ENCODE data around the gene SETD5. TPM values are rescaled to one million over a fixed set of nuclear protein-coding genes. Genes with fewer than 3 reads are reported as not detected.

Gene SETD5
- total RNA-seq, 4 donors from 2014 or later = 84.0 to 158 (median 114) TPM

DNA sequence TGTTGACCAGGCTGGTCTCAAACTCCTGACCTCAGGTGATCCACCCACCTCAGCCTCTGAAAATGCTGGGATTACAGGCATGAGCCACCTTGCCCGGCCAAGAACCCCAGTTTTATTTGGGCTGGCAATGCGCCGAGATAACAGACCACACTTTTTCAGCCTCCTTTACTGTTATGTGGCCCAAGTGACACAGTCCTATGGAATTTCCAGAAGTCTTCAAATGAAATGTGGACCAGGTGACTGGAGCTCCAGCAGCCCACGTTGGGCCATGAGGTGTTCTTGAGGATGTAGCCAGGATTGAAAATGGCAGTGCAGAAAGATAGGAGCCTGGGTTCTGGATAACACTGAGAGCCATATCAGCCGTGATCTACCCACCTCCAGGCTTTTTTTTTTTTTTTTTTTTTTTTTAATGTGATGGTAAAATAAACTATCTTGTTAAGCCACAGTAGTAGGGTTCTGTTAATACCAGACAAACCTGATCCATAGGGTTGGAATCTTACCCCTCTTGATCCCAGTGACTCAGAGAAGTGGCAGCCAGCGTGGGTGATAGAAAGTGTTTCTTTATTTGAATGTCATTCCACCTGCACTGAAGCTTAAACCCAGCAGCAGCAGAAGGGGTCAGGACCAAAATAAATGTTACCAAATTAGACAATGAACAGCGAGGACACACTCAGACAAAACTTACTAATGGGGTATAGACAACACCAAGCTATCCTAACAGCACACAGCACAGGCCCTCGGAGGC lies 100.6 kb downstream of the SETD5 start:
- no peak overlapping the region for H3K27ac ChIP-seq
- H3K9me3 ChIP-seq = no peaks in the 10 kb centered on the region
- no peaks in the 10 kb centered on the region for H3K36me3 ChIP-seq
- 79 to 85% methylated on average over 7 to 8 of the region's 8 CpGs for WGBS, 2 donors
- H3K4me3 ChIP-seq (replicated peaks in 1 of 3) = no peak overlapping the region
- no peak for DNase-seq
- intact Hi-C loops (cut with DNase I) = no loop called here
- no peaks in the 10 kb centered on the region for H3K27me3 ChIP-seq
- TF ChIP-seq, protein P1, sequence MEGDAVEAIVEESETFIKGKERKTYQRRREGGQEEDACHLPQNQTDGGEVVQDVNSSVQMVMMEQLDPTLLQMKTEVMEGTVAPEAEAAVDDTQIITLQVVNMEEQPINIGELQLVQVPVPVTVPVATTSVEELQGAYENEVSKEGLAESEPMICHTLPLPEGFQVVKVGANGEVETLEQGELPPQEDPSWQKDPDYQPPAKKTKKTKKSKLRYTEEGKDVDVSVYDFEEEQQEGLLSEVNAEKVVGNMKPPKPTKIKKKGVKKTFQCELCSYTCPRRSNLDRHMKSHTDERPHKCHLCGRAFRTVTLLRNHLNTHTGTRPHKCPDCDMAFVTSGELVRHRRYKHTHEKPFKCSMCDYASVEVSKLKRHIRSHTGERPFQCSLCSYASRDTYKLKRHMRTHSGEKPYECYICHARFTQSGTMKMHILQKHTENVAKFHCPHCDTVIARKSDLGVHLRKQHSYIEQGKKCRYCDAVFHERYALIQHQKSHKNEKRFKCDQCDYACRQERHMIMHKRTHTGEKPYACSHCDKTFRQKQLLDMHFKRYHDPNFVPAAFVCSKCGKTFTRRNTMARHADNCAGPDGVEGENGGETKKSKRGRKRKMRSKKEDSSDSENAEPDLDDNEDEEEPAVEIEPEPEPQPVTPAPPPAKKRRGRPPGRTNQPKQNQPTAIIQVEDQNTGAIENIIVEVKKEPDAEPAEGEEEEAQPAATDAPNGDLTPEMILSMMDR (IDR thresholded peaks at IDR 0.05) = no peak
- TF ChIP-seq POLR2A (IDR thresholded peaks at IDR 0.05) = no peak
- H3K4me1 ChIP-seq = peaks cover 7 to 14% of the 10 kb centered on the region in 2 donors

DNA sequence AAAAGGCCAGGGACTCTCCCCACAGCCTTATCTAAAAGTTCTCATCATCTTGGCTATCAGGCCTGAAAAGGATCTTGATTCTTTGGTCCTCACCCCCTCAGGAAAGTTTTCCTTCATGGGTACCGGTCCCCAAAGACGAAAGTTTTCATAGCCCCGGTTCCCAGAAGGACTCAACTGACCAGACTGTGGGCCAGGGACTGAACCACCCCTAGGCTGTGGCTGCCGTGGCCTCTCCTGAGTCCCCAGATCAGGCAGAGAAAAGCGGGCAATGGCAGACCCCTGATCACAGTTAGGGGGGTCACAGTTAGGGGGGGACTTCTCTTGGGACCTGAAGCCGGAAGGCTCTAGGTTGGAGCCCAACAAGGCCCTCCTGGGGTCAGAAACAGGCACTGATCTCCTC lies 101.4 kb downstream of the SETD5 start:
- no peak overlapping the region for H3K27ac ChIP-seq
- intact Hi-C loops (cut with DNase I) = no loop called here
- no peaks in the 10 kb centered on the region for H3K9me3 ChIP-seq
- H3K36me3 ChIP-seq = no peaks in the 10 kb centered on the region
- 76 to 82% methylated on average over 4 to 6 of the region's 6 CpGs for WGBS, 2 donors
- H3K4me3 ChIP-seq (replicated peaks in 1 of 3) = no peak overlapping the region
- H3K4me1 ChIP-seq = peaks cover 7 to 14% of the 10 kb centered on the region in 2 donors
- DNase-seq = no peak
- no peaks in the 10 kb centered on the region for H3K27me3 ChIP-seq
- TF ChIP-seq, protein P1 (IDR thresholded peaks at IDR 0.05) = no peak

DNA sequence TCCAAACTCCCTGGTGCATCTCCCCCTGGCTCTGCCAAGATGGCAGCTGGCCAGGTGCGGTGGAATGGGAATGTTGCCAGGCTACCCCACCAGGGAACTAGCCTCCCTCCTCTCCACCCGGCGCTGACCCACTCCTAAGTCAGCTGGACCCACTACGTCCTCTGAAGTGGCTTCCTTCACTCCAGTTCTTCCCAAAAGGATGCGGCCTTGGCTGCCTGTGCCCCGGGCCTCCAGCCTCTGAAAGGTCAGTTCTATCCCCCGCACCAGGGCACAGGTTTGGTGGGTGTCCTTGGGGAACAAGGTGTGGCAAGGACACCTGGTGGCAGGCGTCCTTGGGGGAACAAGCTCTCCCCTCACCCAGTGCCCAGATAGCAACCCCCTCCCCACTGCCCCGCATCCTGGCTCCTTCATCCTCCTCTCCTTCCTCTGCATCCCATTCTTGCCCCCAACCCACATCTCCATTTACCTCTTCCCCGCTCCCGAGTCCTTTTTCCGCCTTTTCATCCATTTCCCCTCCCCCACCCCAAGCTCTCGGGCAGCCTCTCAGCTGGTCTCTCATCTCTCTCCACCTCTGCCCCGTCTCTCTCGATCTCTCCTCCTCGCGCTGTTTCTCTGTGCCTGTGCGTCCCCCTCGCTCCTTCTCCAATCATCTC lies 102.2 kb downstream of the SETD5 start:
- no peak overlapping the region for H3K4me3 ChIP-seq (replicated peaks in 1 of 3)

DNA sequence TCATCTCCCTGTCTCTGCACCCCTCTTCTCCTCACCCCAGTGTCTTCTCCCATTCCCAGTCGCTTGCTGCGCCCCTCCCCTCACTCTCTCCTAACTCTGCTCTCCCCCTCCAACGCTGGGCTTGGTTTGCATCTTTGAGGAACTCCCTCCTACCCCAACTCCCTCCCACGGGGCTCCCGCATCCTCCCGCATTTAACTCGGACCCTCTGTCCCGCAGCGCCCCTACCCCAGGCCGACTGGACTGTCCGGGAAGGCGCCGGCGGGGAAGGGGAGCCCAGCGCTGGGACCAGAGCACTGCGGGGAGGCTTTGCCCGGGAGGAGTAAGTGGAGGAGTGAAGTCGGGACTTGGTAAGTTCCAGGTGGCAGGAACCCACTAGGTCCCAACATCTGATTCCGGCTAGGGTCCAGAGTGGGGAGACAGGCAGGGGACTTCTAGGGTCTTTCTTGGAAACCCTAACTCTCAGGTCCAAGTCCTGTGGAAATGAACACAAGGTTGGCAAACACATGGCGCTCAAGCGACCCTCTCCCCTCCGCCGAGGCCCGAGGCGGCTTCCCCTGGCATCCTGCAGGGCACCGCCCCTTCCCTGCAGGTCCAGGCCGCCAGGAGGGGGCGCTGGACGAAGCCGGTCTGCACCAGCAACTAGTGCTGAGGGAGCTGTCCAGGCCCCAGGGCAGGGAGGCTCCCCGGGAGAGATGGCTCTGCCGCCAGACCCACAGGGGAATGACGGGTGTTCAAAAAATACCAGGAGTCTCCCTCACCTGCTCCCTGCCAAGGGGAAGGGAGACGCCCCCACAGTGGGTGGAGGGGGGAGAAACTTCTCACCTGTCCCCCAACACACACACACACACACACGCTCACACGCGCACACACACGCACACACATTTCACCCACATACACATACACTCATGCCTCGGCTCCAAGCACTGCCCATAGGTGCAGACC lies 103.0 kb downstream of the SETD5 start:
- DNase-seq = peak; percentile 54 to 67
- Histone ChIP-seq H3K27ac (no peak overlapping the region), H3K4me1 (peaks cover 7 to 14% of the 10 kb centered on the region in 2 donors), H3K27me3 (no peaks in the 10 kb centered on the region), H3K36me3 (no peaks in the 10 kb centered on the region), H3K4me3 (replicated peaks in 1 of 3) (no peak overlapping the region), H3K9me3 (no peaks in the 10 kb centered on the region)
- intact Hi-C loops (cut with DNase I) = loop anchor here (10.0 kb wide), 1 partner anchor 234 kb away; the partner anchor contains the start of gene BRPF1
- no peak for TF ChIP-seq POLR2A (IDR thresholded peaks at IDR 0.05)
- TF ChIP-seq, protein P1 (IDR thresholded peaks at IDR 0.05) = peak in 5 of 6 experiments; percentile 34 to 65 (median 46)
- WGBS, 2 donors = 15 to 19% methylated on average over 27 to 34 of the region's 39 CpGs

More for the DNA sequence above, 102.2 kb downstream of the SETD5 start:
- Histone ChIP-seq H3K27me3 (no peaks in the 10 kb centered on the region), H3K4me1 (peaks cover 7 to 14% of the 10 kb centered on the region in 2 donors), H3K27ac (no peak overlapping the region), H3K9me3 (no peaks in the 10 kb centered on the region), H3K36me3 (no peaks in the 10 kb centered on the region)
- DNase-seq = peak in 1 of 2 donors; percentile 17
- TF ChIP-seq, protein P1 (IDR thresholded peaks at IDR 0.05) = no peak
- no peak for TF ChIP-seq POLR2A (IDR thresholded peaks at IDR 0.05)
- 11% methylated on average over 19 of the region's 19 CpGs for WGBS, 2 donors
- intact Hi-C loops (cut with DNase I) = loop anchor here (10.0 kb wide), 1 partner anchor 235 kb away; the partner anchor contains the start of gene BRPF1
